COLO668 (cell line): ENCODE measurements around the gene GMPS.
"Not testable (repeated sequence)": the region's sequence is repeated elsewhere in the genome, so short reads cannot be mapped to it uniquely, and the experiment has no call there.

Experiments used
- DNase-seq: peaks from one replicate; lab custom pipeline; 2025; ENCODE audit not compliant: unreplicated experiment; lab: John Stamatoyannopoulos, UW

The GMPS gene

GRCh38 chr3:155938409-155938808 lies 68.0 kb downstream of the GMPS start:
- DNase-seq, result no peak

- DNase-seq, result no peak
Observed at GRCh38 chr3:155941354-155941753, 70.9 kb downstream of the GMPS start.

- DNase-seq, result no peak
Observed at GRCh38 chr3:155944081-155944480, 73.6 kb downstream of the GMPS start.

GRCh38 chr3:155946178-155946577 lies 75.7 kb downstream of the GMPS start:
- no peak for DNase-seq

- DNase-seq, result no peak
Observed at GRCh38 chr3:155948476-155948875, 78.0 kb downstream of the GMPS start.

- no peak for DNase-seq
Observed at GRCh38 chr3:155949453-155950217, 79.2 kb downstream of the GMPS start.

GRCh38 chr3:155956508-155957411 lies 86.3 kb downstream of the GMPS start:
- DNase-seq, result no peak

- no peak for DNase-seq
Observed at GRCh38 chr3:155957412-155957880, 87.0 kb downstream of the GMPS start.

GRCh38 chr3:155958676-155959075 lies 88.2 kb downstream of the GMPS start:
- DNase-seq, result no peak

- DNase-seq, result no peak
Observed at GRCh38 chr3:155960060-155960459, 89.6 kb downstream of the GMPS start.

- not testable (repeated sequence) for DNase-seq
Observed at GRCh38 chr3:155961044-155961443, 90.6 kb downstream of the GMPS start.

GRCh38 chr3:155963570-155963969 lies 93.1 kb downstream of the GMPS start:
- DNase-seq, result no peak

- no peak for DNase-seq
Observed at GRCh38 chr3:155970398-155970797, 99.9 kb downstream of the GMPS start.

GRCh38 chr3:155972885-155973584 lies 102.6 kb downstream of the GMPS start:
- no peak for DNase-seq

GRCh38 chr3:155978324-155978723 lies 107.9 kb downstream of the GMPS start:
- no peak for DNase-seq

- DNase-seq, result no peak
Observed at GRCh38 chr3:155979746-155980145, 109.3 kb downstream of the GMPS start.

- no peak for DNase-seq
Observed at GRCh38 chr3:155981669-155982068, 111.2 kb downstream of the GMPS start.

- no peak for DNase-seq
Observed at GRCh38 chr3:155983834-155984474, 113.5 kb downstream of the GMPS start.

GRCh38 chr3:155984791-155985417 lies 114.5 kb downstream of the GMPS start:
- no peak for DNase-seq

- DNase-seq, result no peak
Observed at GRCh38 chr3:155989536-155989935, 119.1 kb downstream of the GMPS start.
